ENCODE measurements around the gene CHAT.
A peak's percentile ranks its signal among the peaks of the same experiment; 100 is the strongest.

The CHAT gene

GRCh38 chr10:49627038-49627437, 13.2 kb downstream of the CHAT start:
- no peaks in the 10 kb centered on the region for H3K36me3 ChIP-seq (ENCODE audit: control insufficient read depth in 2 of 2, insufficient read depth in 1 of 2, low read length in 2 of 2)
- no peak for TF ChIP-seq ZNF658 (tag by site-specific recombination; IDR thresholded peaks at IDR 0.05)
- TF ChIP-seq ZNF169 (tag by site-specific recombination; IDR thresholded peaks at IDR 0.05) = no peak
- TF ChIP-seq ZNF184 (tag by site-specific recombination; IDR thresholded peaks at IDR 0.05) = no peak
- TF ChIP-seq, protein P1, sequence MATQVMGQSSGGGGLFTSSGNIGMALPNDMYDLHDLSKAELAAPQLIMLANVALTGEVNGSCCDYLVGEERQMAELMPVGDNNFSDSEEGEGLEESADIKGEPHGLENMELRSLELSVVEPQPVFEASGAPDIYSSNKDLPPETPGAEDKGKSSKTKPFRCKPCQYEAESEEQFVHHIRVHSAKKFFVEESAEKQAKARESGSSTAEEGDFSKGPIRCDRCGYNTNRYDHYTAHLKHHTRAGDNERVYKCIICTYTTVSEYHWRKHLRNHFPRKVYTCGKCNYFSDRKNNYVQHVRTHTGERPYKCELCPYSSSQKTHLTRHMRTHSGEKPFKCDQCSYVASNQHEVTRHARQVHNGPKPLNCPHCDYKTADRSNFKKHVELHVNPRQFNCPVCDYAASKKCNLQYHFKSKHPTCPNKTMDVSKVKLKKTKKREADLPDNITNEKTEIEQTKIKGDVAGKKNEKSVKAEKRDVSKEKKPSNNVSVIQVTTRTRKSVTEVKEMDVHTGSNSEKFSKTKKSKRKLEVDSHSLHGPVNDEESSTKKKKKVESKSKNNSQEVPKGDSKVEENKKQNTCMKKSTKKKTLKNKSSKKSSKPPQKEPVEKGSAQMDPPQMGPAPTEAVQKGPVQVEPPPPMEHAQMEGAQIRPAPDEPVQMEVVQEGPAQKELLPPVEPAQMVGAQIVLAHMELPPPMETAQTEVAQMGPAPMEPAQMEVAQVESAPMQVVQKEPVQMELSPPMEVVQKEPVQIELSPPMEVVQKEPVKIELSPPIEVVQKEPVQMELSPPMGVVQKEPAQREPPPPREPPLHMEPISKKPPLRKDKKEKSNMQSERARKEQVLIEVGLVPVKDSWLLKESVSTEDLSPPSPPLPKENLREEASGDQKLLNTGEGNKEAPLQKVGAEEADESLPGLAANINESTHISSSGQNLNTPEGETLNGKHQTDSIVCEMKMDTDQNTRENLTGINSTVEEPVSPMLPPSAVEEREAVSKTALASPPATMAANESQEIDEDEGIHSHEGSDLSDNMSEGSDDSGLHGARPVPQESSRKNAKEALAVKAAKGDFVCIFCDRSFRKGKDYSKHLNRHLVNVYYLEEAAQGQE (tag by site-specific recombination; IDR thresholded peaks at IDR 0.05) = no peak
- no peak for TF ChIP-seq GLI4 (tag by site-specific recombination; IDR thresholded peaks at IDR 0.05)
- no peak for TF ChIP-seq ZNF2 (tag by site-specific recombination; IDR thresholded peaks at IDR 0.05)
- no peak for TF ChIP-seq SCRT2 (tag by site-specific recombination; IDR thresholded peaks at IDR 0.05)
- TF ChIP-seq ZNF175 (tag by site-specific recombination; IDR thresholded peaks at IDR 0.05) = no peak
- no peak for TF ChIP-seq ZNF621 (tag by site-specific recombination; IDR thresholded peaks at IDR 0.05)
- no peak for TF ChIP-seq ZNF624 (tag by site-specific recombination; IDR thresholded peaks at IDR 0.05)
- no peak for TF ChIP-seq SP2 (tag by site-specific recombination; IDR thresholded peaks at IDR 0.05)
- no peak for TF ChIP-seq YY1 (tag by site-specific recombination; IDR thresholded peaks at IDR 0.05)
- no peak for TF ChIP-seq GLIS1 (tag by site-specific recombination; IDR thresholded peaks at IDR 0.05)
- TF ChIP-seq ZFP3 (tag by site-specific recombination; IDR thresholded peaks at IDR 0.05; ENCODE audit: low read depth) = no peak
- no peak for TF ChIP-seq ZNF48 (tag by site-specific recombination; IDR thresholded peaks at IDR 0.05)
- no peak for TF ChIP-seq KLF10 (tag by site-specific recombination; IDR thresholded peaks at IDR 0.05)
- no peak for TF ChIP-seq ZNF426 (tag by site-specific recombination; IDR thresholded peaks at IDR 0.05)
- CTCF ChIA-PET = no interaction called here
- H3K4me3 ChIP-seq (ENCODE audit: low read depth, low read length) = no peak overlapping the region
- H3K4me1 ChIP-seq (ENCODE audit: control insufficient read depth, insufficient read depth, low read length) = no peaks in the 10 kb centered on the region
- no peaks in the 10 kb centered on the region for H3K9me3 ChIP-seq (ENCODE audit: control insufficient read depth, insufficient read depth, low read depth, low read length)
- POLR2A ChIA-PET = no interaction called here
- H3K27ac ChIP-seq (ENCODE audit: extremely low read depth, low read depth, low read length) = no peak overlapping the region

- TF ChIP-seq, protein P1 (tag by site-specific recombination; IDR thresholded peaks at IDR 0.05) = no peak
- TF ChIP-seq EGR2 (tag by site-specific recombination; IDR thresholded peaks at IDR 0.05; ENCODE audit: low read depth) (peak; percentile 66; the same call in 1 of the 2 replicates), ZNF629 (tag by site-specific recombination; IDR thresholded peaks at IDR 0.05) (no peak)
- H3K27ac ChIP-seq (ENCODE audit: extremely low read depth, low read depth, low read length) = no peak overlapping the region
- CTCF ChIA-PET = interaction anchor here (1.4 kb wide), 1 partner anchor 35 kb away, joined by 3 read pairs; no protein-coding TSS in a partner anchor
- no peaks in the 10 kb centered on the region for H3K36me3 ChIP-seq (ENCODE audit: control insufficient read depth in 2 of 2, insufficient read depth in 1 of 2, low read length in 2 of 2)
- no peaks in the 10 kb centered on the region for H3K9me3 ChIP-seq (ENCODE audit: control insufficient read depth, insufficient read depth, low read depth, low read length)
- H3K4me1 ChIP-seq (ENCODE audit: control insufficient read depth, insufficient read depth, low read length) = no peaks in the 10 kb centered on the region
- POLR2A ChIA-PET = no interaction called here
- H3K4me3 ChIP-seq (ENCODE audit: low read depth, low read length) = no peak overlapping the region
These were observed 13.9 kb downstream of the CHAT start for GRCh38 chr10:49627644-49628247.
